ENCODE data around the gene APBA1. TPM values are rescaled to one million over a fixed set of nuclear protein-coding genes. Genes with fewer than 3 reads are reported as not detected.

APBA1 gene
- total RNA-seq, 1 experiment from 2014 or later: 1.8 TPM

DNA sequence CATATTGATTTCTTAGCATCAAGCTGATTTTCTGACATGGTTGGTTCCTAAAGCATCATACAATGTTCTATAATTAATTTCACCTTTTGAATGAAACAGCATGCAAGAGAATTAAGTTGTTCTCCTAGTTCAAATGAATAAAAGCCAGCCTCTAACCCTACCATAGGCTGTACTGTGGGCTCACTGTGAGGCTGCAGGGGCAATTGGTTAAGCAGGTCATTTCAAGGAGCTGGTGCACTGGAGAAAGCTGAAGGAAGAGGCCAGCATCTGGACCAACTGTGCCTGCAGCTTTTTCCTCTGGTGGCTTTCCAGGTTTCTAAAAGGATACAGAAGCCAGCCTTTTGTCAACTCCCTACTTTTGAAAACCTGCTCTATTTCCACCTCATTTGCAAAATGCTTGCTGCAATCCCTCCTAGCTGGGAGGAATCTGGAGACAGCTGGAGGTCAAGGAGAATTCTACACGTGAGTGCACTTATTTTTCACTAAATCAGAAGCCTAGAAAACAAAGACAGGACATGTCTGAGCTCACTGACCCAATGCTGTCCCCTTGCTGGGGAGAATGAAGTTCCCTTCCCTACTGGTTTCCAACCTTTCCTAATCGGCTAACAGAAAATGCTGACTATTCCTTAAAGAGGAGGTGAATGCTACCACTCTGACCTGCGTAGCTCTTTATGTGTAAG is 158.9 kb downstream of the APBA1 start:
- H3K27me3 Mint-ChIP-seq (ENCODE audit: low read depth): peaks cover 2% of the 10 kb centered on the region; the same call in 1 of the 2 replicates
- no peak overlapping the region for H2BK15ac ChIP-seq (ENCODE audit: low read depth, low read length)
- no peaks in the 10 kb centered on the region for H3K27me3 ChIP-seq (ENCODE audit: insufficient read depth, low read length)
- no peak overlapping the region; a peak in 2 of 7 replicates for H3K27ac Mint-ChIP-seq
- H3K9me3 Mint-ChIP-seq: no peaks in the 10 kb centered on the region
- H3K36me3 Mint-ChIP-seq (ENCODE audit: insufficient read depth in 1 of 3, low read depth in 3 of 3): no peaks in the 10 kb centered on the region; a peak in 1 of 7 replicates
- no peak overlapping the region for H2BK5ac ChIP-seq (ENCODE audit: insufficient read length, low read length)
- H3K18ac ChIP-seq (ENCODE audit: insufficient read length, low read depth, low read length): no peak overlapping the region
- H3K23me2 ChIP-seq (ENCODE audit: insufficient read length, low read depth, low read length, poor library complexity, severe bottlenecking): no peaks in the 10 kb centered on the region
- H3K4me1 ChIP-seq (ENCODE audit: insufficient read depth, low read length): no peaks in the 10 kb centered on the region
- no peak overlapping the region for H3K4me2 ChIP-seq (ENCODE audit: insufficient read depth, insufficient read length, low read length)
- H3K9ac ChIP-seq (ENCODE audit: extremely low read depth, insufficient read length, low read length): no peak overlapping the region
- no peak overlapping the region for H3K4me3 Mint-ChIP-seq
- H3K9me3 ChIP-seq (ENCODE audit: control insufficient read depth, low read depth, low read length): no peaks in the 10 kb centered on the region
- no peak overlapping the region for H4K8ac ChIP-seq (replicated peaks; ENCODE audit: insufficient read length, low read depth, low read length)
- peaks cover 0 to 9% of the 10 kb centered on the region in 2 experiments; a peak in 3 of 4 replicates for H3K4me1 Mint-ChIP-seq
- H3K56ac ChIP-seq (ENCODE audit: insufficient read length, low read depth, low read length): no peak overlapping the region
- WGBS (ENCODE audit: extremely low coverage, insufficient read length, low lambda C conversion rate): no CpG with 5 or more reads among the region's 3 CpGs
- H2BK12ac ChIP-seq (ENCODE audit: insufficient read length, low read depth, low read length): no peak overlapping the region
- H4K91ac ChIP-seq (ENCODE audit: insufficient read length, low read depth, low read length): no peak overlapping the region
- no peak overlapping the region for H3K4ac ChIP-seq (ENCODE audit: low read depth, low read length)
- TF ChIP-seq, protein P1, sequence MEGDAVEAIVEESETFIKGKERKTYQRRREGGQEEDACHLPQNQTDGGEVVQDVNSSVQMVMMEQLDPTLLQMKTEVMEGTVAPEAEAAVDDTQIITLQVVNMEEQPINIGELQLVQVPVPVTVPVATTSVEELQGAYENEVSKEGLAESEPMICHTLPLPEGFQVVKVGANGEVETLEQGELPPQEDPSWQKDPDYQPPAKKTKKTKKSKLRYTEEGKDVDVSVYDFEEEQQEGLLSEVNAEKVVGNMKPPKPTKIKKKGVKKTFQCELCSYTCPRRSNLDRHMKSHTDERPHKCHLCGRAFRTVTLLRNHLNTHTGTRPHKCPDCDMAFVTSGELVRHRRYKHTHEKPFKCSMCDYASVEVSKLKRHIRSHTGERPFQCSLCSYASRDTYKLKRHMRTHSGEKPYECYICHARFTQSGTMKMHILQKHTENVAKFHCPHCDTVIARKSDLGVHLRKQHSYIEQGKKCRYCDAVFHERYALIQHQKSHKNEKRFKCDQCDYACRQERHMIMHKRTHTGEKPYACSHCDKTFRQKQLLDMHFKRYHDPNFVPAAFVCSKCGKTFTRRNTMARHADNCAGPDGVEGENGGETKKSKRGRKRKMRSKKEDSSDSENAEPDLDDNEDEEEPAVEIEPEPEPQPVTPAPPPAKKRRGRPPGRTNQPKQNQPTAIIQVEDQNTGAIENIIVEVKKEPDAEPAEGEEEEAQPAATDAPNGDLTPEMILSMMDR (conservative IDR thresholded peaks at IDR 0.05): no peak
- H3K14ac ChIP-seq (ENCODE audit: insufficient read depth, low read length): no peak overlapping the region
- H4K20me1 ChIP-seq (ENCODE audit: control insufficient read depth, insufficient read depth, insufficient read length): no peaks in the 10 kb centered on the region
- no peak overlapping the region for H3T11ph ChIP-seq (ENCODE audit: low read length)
- no peak overlapping the region for H2AK5ac ChIP-seq (ENCODE audit: insufficient read length, low read length)
- H2BK20ac ChIP-seq (ENCODE audit: low read depth, low read length, poor library complexity, severe bottlenecking): no peak overlapping the region
- H4K5ac ChIP-seq (ENCODE audit: insufficient read length, low read depth, low read length): no peak overlapping the region
- no peak overlapping the region for H2AFZ ChIP-seq (ENCODE audit: low read length)
- H2BK120ac ChIP-seq (ENCODE audit: low read depth, low read length, poor library complexity, severe bottlenecking): no peak overlapping the region
- H3K79me1 ChIP-seq (ENCODE audit: insufficient read depth, low read depth, low read length, poor library complexity, severe bottlenecking): no peaks in the 10 kb centered on the region
- no peak overlapping the region for H3K27ac ChIP-seq (ENCODE audit: insufficient read length, low read depth, low read length)
- H3K23ac ChIP-seq (ENCODE audit: insufficient read length, low read depth, low read length): no peak overlapping the region
- no peak for DNase-seq
- H3K79me2 ChIP-seq (ENCODE audit: insufficient read depth, low read length): no peaks in the 10 kb centered on the region

Data from H9 (cell line).